Colonic mucosa (tissue), 4 donors: ENCODE results near the gene TMEM259. TPM values are rescaled to one million over a fixed set of nuclear protein-coding genes. Genes with fewer than 3 reads are reported as not detected.

Experiments
- DNase-seq: peaks from one replicate; pipeline ENCODE4 v3.0.0-alpha.2; 2020
- H3K27ac ChIP-seq: fragments of 200-600 bp; one replicate; pipeline ENCODE4 v1.8.0; 2021
- H3K27me3 ChIP-seq: fragments of 200-600 bp; one replicate; pipeline ENCODE4 v1.8.0; 2021
- H3K36me3 ChIP-seq: fragments of 200-600 bp; one replicate; pipeline ENCODE4 v1.8.0; 2021
- H3K4me1 ChIP-seq: fragments of 200-600 bp; one replicate; pipeline ENCODE4 v1.8.0; 2021; ENCODE audit warnings: mild to moderate bottlenecking
- H3K4me3 ChIP-seq: fragments of 200-600 bp; one replicate; pipeline ENCODE4 v1.8.0; 2021
- H3K9ac ChIP-seq, 2 donors: one replicate each; pipeline ENCODE4 v1.7.0; 2013; ENCODE audit warnings: control low read depth in 2 of 2, low read depth in 2 of 2, low read length in 2 of 2
- H3K9me3 ChIP-seq: fragments of 200-600 bp; one replicate; pipeline ENCODE4 v1.8.0; 2021
- intact Hi-C: fragments of 100-400 bp; cut with DNase I; formaldehyde crosslinking; loops from one replicate; pipeline ENCODE4 v1.14.1; 2022
- total RNA-seq, 2 donors: library from RNA; stranded (reverse); fragmentation: NEBNext Ultra II Directional in 1 of 2; extraction: Animal tissue kit (Norgen Biotek cat#: 25700) in 1 of 2; gene quantifications; one replicate each; pipeline ENCODE4 v1.2.1, GENCODE V29; 2021
- TF ChIP-seq, protein P1 (sequence below): fragments of 200-600 bp; IDR thresholded peaks from one replicate; pipeline ENCODE4 v1.8.0; 2022; ENCODE audit warnings: antibody characterized with exemption, mild to moderate bottlenecking
- donor health status: healthy.
- donor health status: DM: no; HTN: no; CAD: no.
- donor health status: DM: no; HTN: no; CAD: no.

The TMEM259 gene
- total RNA-seq, 2 donors from 2014 or later: 170 to 235 TPM

DNA sequence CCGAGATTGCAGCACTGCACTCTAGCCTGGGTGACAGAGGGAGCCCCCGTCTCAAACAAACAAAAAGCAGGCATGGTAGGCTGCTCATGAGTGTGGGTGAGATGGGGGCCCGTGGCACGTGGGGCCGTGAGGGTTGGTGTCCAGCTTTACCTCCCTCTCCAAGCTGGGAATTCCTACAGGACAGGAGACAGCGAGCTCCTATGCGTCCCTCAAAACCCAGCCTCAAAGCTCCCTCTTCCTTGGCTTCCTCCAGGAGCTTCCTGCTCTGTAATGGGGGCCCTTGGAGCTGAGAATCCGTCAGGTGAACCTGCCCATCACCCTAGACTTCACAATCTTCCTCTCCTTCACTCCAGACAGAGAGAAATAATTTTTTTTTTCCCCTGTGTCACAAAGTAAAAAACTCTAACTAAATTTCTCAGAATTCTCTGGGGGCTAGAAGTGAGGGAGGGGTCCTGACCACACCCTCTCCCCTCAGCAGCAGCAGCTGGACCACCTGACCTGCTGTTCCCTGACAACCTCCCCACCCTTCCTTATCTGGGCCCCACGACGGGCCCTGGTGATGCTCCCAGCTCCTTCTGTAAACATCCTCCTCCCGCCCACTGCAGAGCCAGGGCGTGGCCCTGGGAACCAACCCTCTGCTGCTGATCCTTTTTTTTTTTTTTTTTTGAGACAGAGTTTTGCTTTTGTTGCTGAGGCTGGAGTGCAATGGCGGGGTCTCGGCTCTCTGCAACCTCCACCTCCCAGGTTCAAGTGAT lies 58.9 kb downstream of the TMEM259 start:
- Histone ChIP-seq H3K27ac (no peak overlapping the region), H3K4me3 (no peak overlapping the region), H3K27me3 (no peaks in the 10 kb centered on the region), H3K9me3 (no peaks in the 10 kb centered on the region), H3K9ac (no peak overlapping the region), H3K36me3 (no peaks in the 10 kb centered on the region), H3K4me1 (no peaks in the 10 kb centered on the region)
- DNase-seq: peak; percentile 80
- intact Hi-C loops: no loop called here
- TF ChIP-seq, protein P1, sequence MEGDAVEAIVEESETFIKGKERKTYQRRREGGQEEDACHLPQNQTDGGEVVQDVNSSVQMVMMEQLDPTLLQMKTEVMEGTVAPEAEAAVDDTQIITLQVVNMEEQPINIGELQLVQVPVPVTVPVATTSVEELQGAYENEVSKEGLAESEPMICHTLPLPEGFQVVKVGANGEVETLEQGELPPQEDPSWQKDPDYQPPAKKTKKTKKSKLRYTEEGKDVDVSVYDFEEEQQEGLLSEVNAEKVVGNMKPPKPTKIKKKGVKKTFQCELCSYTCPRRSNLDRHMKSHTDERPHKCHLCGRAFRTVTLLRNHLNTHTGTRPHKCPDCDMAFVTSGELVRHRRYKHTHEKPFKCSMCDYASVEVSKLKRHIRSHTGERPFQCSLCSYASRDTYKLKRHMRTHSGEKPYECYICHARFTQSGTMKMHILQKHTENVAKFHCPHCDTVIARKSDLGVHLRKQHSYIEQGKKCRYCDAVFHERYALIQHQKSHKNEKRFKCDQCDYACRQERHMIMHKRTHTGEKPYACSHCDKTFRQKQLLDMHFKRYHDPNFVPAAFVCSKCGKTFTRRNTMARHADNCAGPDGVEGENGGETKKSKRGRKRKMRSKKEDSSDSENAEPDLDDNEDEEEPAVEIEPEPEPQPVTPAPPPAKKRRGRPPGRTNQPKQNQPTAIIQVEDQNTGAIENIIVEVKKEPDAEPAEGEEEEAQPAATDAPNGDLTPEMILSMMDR: no peak

DNA sequence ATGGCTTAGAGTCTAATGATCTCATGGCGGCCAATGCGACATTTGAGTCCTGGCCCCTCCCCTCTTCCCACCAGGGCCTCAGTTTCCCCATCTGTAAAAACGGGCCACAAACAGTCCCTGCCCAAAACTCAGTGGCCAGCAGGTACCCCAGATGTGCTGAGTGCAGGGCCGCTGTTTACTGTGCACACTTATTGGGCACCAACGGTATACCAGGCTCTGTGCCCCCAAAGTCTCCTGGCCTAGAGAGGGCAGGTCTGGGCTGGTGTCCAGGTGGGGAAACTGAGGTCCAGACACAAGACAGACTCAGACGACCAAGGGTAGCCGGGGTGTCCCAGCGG lies 60.4 kb downstream of the TMEM259 start:
- no peak for DNase-seq
- H3K27ac ChIP-seq: no peak overlapping the region

DNA sequence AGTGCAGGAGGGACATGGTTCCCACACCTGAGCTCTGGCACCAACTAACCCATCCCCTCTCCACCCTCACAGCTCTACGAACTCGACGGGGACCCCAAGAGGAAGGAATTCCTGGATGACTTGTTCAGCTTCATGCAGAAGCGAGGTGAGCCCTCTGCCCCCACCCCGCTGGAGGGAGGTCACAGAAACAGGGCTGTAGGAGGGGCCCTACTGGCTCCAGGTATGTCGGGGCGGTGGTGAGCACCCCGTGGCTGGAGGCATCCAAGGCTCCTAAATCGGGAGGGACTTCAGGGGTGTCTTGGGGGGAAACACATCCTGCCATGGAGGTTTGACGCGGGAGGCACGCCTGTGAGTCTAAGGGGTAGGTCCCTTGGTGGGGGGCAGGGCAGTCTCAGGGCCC lies 60.9 kb downstream of the TMEM259 start:
- H3K4me1 ChIP-seq: peaks cover 8% of the 10 kb centered on the region
- no peaks in the 10 kb centered on the region for H3K36me3 ChIP-seq
- H3K9me3 ChIP-seq: no peaks in the 10 kb centered on the region
- H3K27me3 ChIP-seq: no peaks in the 10 kb centered on the region
- intact Hi-C loops: no loop called here
- H3K27ac ChIP-seq: no peak overlapping the region
- H3K4me3 ChIP-seq: no peak overlapping the region
- no peak for DNase-seq
- TF ChIP-seq, protein P1: no peak
- H3K9ac ChIP-seq: no peak overlapping the region

More for the DNA sequence above, 60.4 kb downstream of the TMEM259 start:
- TF ChIP-seq, protein P1: no peak
- no peaks in the 10 kb centered on the region for H3K9me3 ChIP-seq
- intact Hi-C loops: no loop called here
- no peak overlapping the region for H3K9ac ChIP-seq
- no peaks in the 10 kb centered on the region for H3K36me3 ChIP-seq
- H3K27me3 ChIP-seq: no peaks in the 10 kb centered on the region
- H3K4me1 ChIP-seq: peaks cover 8% of the 10 kb centered on the region
- no peak overlapping the region for H3K4me3 ChIP-seq

Other genes starting within 250 kb of the TMEM259 start
- gene PTBP1, start 223.7 kb downstream of the TMEM259 start, total RNA-seq: 100 to 1,000 TPM; 284 to 457 TPM
- under 1 TPM in 1 of 2 donors, not detected in 1; 0.22 TPM for gene PLPPR3, start 199.2 kb downstream of the TMEM259 start, total RNA-seq
- under 1 TPM in 1 of 2 donors, not detected in 1; 0.27 TPM for gene AZU1, start 193.3 kb downstream of the TMEM259 start, total RNA-seq
- not detected for gene PRTN3, start 180.1 kb downstream of the TMEM259 start, total RNA-seq
- gene ELANE, start 168.8 kb downstream of the TMEM259 start, total RNA-seq: not detected
- 10 to 100 TPM; 42.2 to 55.3 TPM for gene CFD, start 161.5 kb downstream of the TMEM259 start, total RNA-seq
- 10 to 100 TPM; 73.3 to 83.2 TPM for gene MED16, start 127.9 kb downstream of the TMEM259 start, total RNA-seq
- not detected for gene RNU6-9, start 127.6 kb downstream of the TMEM259 start, total RNA-seq
- gene R3HDM4, start 107.9 kb downstream of the TMEM259 start, total RNA-seq: 10 to 100 TPM; 54.5 to 55.6 TPM
- under 1 TPM in 1 of 2 donors, not detected in 1; 0.21 TPM for gene KISS1R, start 103.8 kb downstream of the TMEM259 start, total RNA-seq
- 10 to 100 TPM in 1 of 2 donors, 1 to 10 TPM in 1; 8.7 to 13.0 TPM for gene ARID3A, start 95.1 kb downstream of the TMEM259 start, total RNA-seq
- gene WDR18, start 36.8 kb downstream of the TMEM259 start, total RNA-seq: 10 to 100 TPM; 26.5 to 81.5 TPM
- not detected for gene GRIN3B, start 20.7 kb downstream of the TMEM259 start, total RNA-seq
- not detected for gene RNU6-2, start 399 bp upstream of the TMEM259 start, total RNA-seq
- gene CNN2, start 5.5 kb upstream of the TMEM259 start, total RNA-seq: 100 to 1,000 TPM; 108 to 132 TPM
- 10 to 100 TPM; 23.9 to 31.6 TPM for gene ABCA7, start 19.0 kb upstream of the TMEM259 start, total RNA-seq
- 10 to 100 TPM; 27.4 to 37.9 TPM for gene ARHGAP45, start 46.0 kb upstream of the TMEM259 start, total RNA-seq
- 100 to 1,000 TPM; 135 to 245 TPM for gene POLR2E, start 74.3 kb upstream of the TMEM259 start, total RNA-seq
- gene GPX4, start 82.9 kb upstream of the TMEM259 start, total RNA-seq: 100 to 1,000 TPM; 187 to 189 TPM
- 10 to 100 TPM; 65.5 to 77.1 TPM for gene SBNO2, start 153.1 kb upstream of the TMEM259 start, total RNA-seq
- 100 to 1,000 TPM in 1 of 2 donors, 10 to 100 TPM in 1; 76.3 to 103 TPM for gene STK11, start 184.7 kb upstream of the TMEM259 start, total RNA-seq
- gene CBARP, start 216.9 kb upstream of the TMEM259 start, total RNA-seq: under 1 TPM; 0.22 to 0.48 TPM
- gene ATP5F1D, start 220.6 kb upstream of the TMEM259 start, total RNA-seq: 100 to 1,000 TPM; 359 to 627 TPM
- gene MIDN, start 227.5 kb upstream of the TMEM259 start, total RNA-seq: 100 to 1,000 TPM; 172 to 177 TPM
- 100 to 1,000 TPM; 163 to 179 TPM for gene CIRBP, start 248.2 kb upstream of the TMEM259 start, total RNA-seq